GM18858 (cell line): ENCODE measurements around the gene DGKE.

ENCODE experiments used
- ATAC-seq: cut with Tn5 transposase; IDR thresholded peaks from one replicate; pipeline ENCODE4 v1.9.1; 2021; ENCODE audit not compliant: unreplicated experiment

DGKE gene

DNA sequence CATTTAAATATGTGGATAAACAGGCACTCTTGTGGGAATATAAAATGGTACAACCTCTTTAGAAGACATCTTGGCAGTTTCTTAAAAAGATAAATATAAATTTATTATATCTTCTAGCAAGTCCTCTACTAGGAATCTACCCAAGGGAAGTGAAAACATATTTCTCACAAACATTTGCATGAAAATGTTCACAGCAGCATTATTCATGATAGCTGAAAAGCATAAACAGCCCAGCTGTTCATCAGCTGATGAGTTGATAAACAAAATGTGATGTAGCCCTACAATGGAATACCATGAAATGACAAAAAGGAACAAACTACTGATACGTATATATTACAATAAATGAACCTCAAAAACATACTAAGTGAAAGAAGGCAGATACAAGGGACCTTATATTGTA is 12.0 kb downstream of the DGKE start:
- ATAC-seq, result peak; percentile 46

- ATAC-seq, result no peak
Observed at GRCh38 chr17:56847106-56847505, 13.2 kb downstream of the DGKE start.

- ATAC-seq, result no peak
Observed at GRCh38 chr17:56849131-56849530, 15.2 kb downstream of the DGKE start.

DNA sequence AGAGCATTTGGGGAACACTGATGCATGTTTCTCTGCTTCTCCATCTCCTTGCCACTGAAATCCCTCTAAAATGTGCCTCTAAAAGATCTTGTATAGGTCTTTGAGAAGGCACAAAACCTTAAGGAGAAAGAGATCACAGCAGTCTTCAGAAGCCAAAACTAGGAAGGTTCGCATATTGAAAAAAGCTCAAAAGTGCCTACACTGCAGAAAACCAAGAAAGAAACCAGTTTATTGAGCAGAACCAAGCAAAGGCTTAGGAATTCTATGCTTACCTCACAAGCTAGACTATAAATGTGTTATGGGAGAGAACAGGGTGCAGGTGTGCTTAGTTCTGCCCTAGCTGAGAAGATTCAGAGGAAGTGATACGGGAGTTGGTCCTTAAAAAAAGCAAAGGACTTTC is 16.6 kb downstream of the DGKE start:
- no peak for ATAC-seq

DNA sequence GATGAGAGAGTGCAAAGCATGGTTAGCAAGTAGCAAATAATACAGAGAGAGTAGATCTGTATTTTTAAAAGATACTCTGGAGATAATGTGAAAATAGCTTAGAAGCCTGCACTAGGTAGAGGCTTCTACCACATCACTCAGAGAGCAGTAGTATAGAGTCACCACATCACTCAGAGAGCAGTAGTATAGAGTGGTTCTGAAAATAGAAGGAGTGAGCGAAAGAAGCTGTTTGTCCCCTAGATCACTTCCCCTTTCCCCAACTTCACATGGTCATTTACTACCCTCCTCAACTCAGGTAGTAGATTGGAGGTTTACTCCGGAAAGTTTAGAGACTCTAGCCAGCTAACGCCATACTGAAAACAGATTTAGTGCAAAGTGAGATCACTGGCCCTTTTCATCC is 17.1 kb downstream of the DGKE start:
- ATAC-seq, result no peak

DNA sequence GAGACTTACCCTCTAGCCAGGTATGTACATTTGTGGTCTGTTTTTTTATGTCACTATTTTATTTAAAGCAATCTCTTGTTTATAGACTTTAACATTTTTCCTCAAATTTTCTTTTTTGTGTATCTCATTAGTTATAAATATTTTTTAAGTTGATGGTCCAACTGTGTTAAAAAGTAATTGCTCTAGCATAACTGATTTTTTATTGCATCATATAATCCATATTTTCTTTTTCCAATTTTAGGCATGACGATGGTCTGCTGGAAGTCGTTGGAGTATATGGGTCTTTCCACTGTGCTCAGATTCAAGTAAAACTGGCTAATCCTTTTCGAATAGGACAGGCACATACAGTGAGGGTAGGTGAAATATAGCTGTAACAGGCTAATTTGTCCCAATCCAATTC is 27.9 kb downstream of the DGKE start:
- ATAC-seq, result no peak

- ATAC-seq, result no peak
Observed at GRCh38 chr17:56863974-56864373, 30.0 kb downstream of the DGKE start.

DNA sequence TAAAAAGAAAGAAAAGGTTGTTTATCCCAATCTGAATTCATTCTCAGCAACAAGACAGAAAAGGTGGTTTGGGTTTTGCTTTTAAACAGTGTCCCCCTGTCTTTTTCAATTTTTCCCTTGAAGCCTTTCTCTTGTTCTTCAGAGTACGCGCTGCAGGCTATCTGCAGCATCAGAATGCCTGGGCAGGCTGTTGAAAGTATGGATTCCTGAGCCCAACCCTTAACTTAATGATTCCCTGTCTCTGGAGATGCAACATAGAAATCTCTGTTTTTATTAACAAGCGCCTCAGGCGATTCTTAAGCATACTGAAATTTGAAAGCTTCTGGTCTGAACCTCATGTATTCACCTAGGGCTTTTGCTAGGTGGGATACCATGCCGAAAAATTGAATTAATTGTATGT is 32.1 kb downstream of the DGKE start:
- no peak for ATAC-seq

GRCh38 chr17:56866496-56866895 is 32.5 kb downstream of the DGKE start:
- ATAC-seq, result no peak

DNA sequence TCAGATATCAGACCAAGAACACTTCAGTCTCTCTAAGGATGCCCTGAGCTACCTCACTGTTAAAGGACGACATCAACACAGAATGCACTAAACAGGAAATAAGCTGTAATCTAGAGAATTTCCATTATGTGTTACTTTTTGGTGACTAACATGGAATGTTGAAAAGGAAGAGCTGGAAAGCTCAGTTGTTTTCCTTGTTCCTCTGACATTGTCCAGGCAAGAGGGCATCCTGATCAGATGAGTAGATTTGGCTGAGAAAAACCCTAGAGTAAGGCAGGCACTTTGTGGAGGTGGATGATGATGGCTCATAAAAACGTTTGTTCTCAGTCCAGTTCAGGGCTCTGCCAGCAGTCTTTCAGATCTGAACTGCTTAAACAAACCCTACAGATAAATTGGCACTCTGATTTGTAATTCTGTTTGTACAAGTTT is 34.0 kb downstream of the DGKE start:
- no peak for ATAC-seq

GRCh38 chr17:56868716-56869115 is 34.8 kb downstream of the DGKE start:
- no peak for ATAC-seq

- ATAC-seq, result peak; percentile 50
Observed at GRCh38 chr17:56870081-56870651, 36.2 kb downstream of the DGKE start.

- no peak for ATAC-seq
Observed at GRCh38 chr17:56876766-56877179, 42.8 kb downstream of the DGKE start.

- no peak for ATAC-seq
Observed at GRCh38 chr17:56879280-56879679, 45.3 kb downstream of the DGKE start.

- no peak for ATAC-seq
Observed at GRCh38 chr17:56880133-56880532, 46.2 kb downstream of the DGKE start.

GRCh38 chr17:56880571-56880970 is 46.6 kb downstream of the DGKE start:
- no peak for ATAC-seq

GRCh38 chr17:56881685-56882295 is 47.8 kb downstream of the DGKE start:
- no peak for ATAC-seq

- ATAC-seq, result no peak
Observed at GRCh38 chr17:56883616-56884015, 49.7 kb downstream of the DGKE start.

- no peak for ATAC-seq
Observed at GRCh38 chr17:56884483-56885311, 50.7 kb downstream of the DGKE start.

GRCh38 chr17:56885312-56885657 is 51.3 kb downstream of the DGKE start:
- no peak for ATAC-seq

- ATAC-seq, result no peak
Observed at GRCh38 chr17:56886288-56886731, 52.4 kb downstream of the DGKE start.

DNA sequence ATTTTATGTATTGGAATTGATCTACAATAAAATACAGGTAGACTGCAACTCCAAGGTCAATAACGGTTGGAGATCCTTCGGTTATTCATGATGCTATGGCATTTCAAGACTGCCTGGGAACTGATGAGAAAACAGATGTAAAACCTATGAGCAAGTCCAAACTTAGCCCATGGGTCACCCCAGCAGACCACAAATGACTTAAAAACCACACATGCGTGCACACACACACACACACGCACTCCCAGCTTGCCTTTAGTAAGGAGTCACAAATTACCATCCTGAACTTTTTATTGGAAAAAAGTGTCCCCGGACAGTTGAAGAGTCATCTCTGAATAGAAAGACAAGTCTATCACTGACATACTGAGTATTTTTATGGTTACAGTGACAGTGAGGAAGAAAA is 53.2 kb downstream of the DGKE start:
- no peak for ATAC-seq
